Naive thymus-derived CD8-positive, alpha-beta T cell (primary cell): ENCODE measurements around the gene XDH. TPM values are rescaled to one million over a fixed set of nuclear protein-coding genes. Genes with fewer than 3 reads are reported as not detected.

ENCODE experiments used
- ATAC-seq, 2 donors: fragments of 150-1000 bp; cut with Tn5 transposase in 1 of 2; sonication (Bioruptor Pico), chemical (Tn5 transposase) in 1 of 2; 1 replicate in 1 of 2; 2 replicates in 1 of 2; pipeline ENCODE4 v1.10.0; 2021; ENCODE audit warnings: mild to moderate bottlenecking in 2 of 2, moderate library complexity in 2 of 2
- POLR2A ChIA-PET: fragments of 350-600 bp; sonication (Branson Sonifier 250); formaldehyde crosslinking; loops from one replicate; lab custom pipeline; 2021; ENCODE audit warnings: antibody characterized with exemption; lab: Charles Lee
- DNase-seq, 10 donors: peaks; one replicate each; pipeline versions ENCODE4 v3.0.0 to v3.0.0-alpha.2; 2020 to 2022
- H3K27ac Mint-ChIP-seq, 10 donors: one replicate each; pipeline ENCODE4 v1.8.0; 2020 to 2022; ENCODE audit warnings: mild to moderate bottlenecking in 10 of 10, mixed read lengths in 10 of 10, moderate library complexity in 4 of 10, inconsistent platforms in 1 of 10
- H3K27me3 Mint-ChIP-seq, 5 donors: one replicate each; pipeline ENCODE4 v1.8.0; 2021 to 2022; ENCODE audit warnings: mixed read lengths in 5 of 5
- H3K36me3 Mint-ChIP-seq, 3 donors: one replicate each; pipeline ENCODE4 v1.8.0; 2020 to 2022; ENCODE audit warnings: mixed read lengths in 3 of 3, mild to moderate bottlenecking in 2 of 3, inconsistent platforms in 1 of 3
- H3K4me1 Mint-ChIP-seq, 4 donors: one replicate each; pipeline ENCODE4 v1.8.0; 2021 to 2022; ENCODE audit warnings: mixed read lengths in 4 of 4
- H3K4me3 Mint-ChIP-seq, 10 donors: one replicate each; pipeline ENCODE4 v1.8.0; 2020 to 2022; ENCODE audit warnings: mild to moderate bottlenecking in 10 of 10, mixed read lengths in 10 of 10, moderate library complexity in 6 of 10, inconsistent platforms in 1 of 10
- H3K9me3 Mint-ChIP-seq, 9 donors: one replicate each; pipeline ENCODE4 v1.8.0; 2020 to 2022; ENCODE audit warnings: mixed read lengths in 9 of 9, mild to moderate bottlenecking in 3 of 9, inconsistent platforms in 1 of 9, moderate library complexity in 1 of 9
- polyA plus RNA-seq, 3 donors: library from polyadenylated mRNA; unstranded; fragments of 300-500 nt; fragmentation: Illumina TruSeq; gene quantifications; one replicate each; pipeline ENCODE4 v1.2.3, GENCODE V29; 2021
- total RNA-seq, 8 experiments: library from RNA in 2 of 8; stranded (reverse) in 2 of 8; gene quantifications; one replicate each; pipeline ENCODE4 v1.2.3 and lab custom pipeline; 2021 to 2026

Gene XDH
- total and polyA plus RNA-seq, 5 experiments from 2014 or later, result not detected

DNA sequence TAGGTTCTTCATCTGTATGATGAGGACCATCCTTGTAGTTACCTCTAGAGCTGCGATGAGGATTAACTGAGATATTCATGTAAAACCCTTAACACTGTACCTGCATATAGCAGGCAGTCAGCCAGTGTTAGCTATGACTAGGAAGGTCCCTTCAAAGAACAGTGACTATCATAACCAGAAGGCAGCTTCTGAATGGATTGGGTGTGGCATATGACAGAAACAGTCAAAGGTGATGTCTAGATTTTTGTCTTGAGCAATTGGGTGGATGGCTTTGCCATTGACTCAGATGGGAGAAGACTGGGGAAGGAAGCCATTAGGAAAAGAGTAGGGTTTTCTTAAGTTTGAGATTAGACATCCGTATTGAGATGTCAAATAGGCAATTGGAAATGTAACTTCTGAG, 15.7 kb downstream of the XDH start:
- POLR2A ChIA-PET, result no interaction called here
- H3K9me3 Mint-ChIP-seq, result peaks cover 0 to 5% (median 3%) of the 10 kb centered on the region in 9 donors
- no peak overlapping the region for H3K4me3 Mint-ChIP-seq
- H3K27ac Mint-ChIP-seq, result no peak overlapping the region
- no peak for ATAC-seq
- H3K36me3 Mint-ChIP-seq, result peaks cover 0 to 5% (median 0%) of the 10 kb centered on the region in 3 donors
- no peak for DNase-seq
- peaks cover 0 to 26% (median 8%) of the 10 kb centered on the region in 5 donors for H3K27me3 Mint-ChIP-seq
- no peaks in the 10 kb centered on the region for H3K4me1 Mint-ChIP-seq

DNA sequence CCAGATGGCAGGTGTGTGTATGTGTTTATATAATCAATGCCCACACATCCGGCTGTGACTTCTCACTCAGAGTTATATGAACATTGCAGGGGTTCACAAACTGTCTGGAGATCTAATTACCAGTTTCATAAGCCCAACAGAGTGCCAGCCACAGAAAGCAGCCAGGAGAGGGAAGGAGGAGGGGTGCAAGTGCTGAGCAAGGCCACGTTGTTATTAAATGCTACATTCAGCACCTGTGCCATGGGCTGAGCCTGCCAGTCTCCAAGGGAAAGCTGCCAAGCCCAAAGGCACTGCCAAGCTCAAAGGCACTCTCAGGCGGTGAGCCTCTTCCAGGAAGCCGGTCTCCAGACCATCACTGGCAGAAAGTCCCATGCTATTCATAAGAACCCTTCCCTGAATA, 17.4 kb downstream of the XDH start:
- no peak overlapping the region for H3K27ac Mint-ChIP-seq
- DNase-seq, result no peak
- POLR2A ChIA-PET, result no interaction called here
- no peak for ATAC-seq
- no peak overlapping the region for H3K4me3 Mint-ChIP-seq
- H3K9me3 Mint-ChIP-seq, result peaks cover 0 to 5% (median 3%) of the 10 kb centered on the region in 9 donors
- peaks cover 0 to 5% (median 0%) of the 10 kb centered on the region in 3 donors for H3K36me3 Mint-ChIP-seq
- no peaks in the 10 kb centered on the region for H3K4me1 Mint-ChIP-seq
- peaks cover 0 to 26% (median 8%) of the 10 kb centered on the region in 5 donors for H3K27me3 Mint-ChIP-seq

GRCh38 chr2:31390324-31390723, 24.2 kb downstream of the XDH start:
- peaks cover 4 to 20% (median 9%) of the 10 kb centered on the region in 5 donors for H3K27me3 Mint-ChIP-seq
- no peak overlapping the region for H3K27ac Mint-ChIP-seq
- H3K4me1 Mint-ChIP-seq, result peaks cover 0 to 3% (median 0%) of the 10 kb centered on the region in 4 donors
- H3K9me3 Mint-ChIP-seq, result no peaks in the 10 kb centered on the region
- no peak overlapping the region for H3K4me3 Mint-ChIP-seq
- DNase-seq (no peak), ATAC-seq (no peak)
- no peaks in the 10 kb centered on the region for H3K36me3 Mint-ChIP-seq
- POLR2A ChIA-PET, result no interaction called here

DNA sequence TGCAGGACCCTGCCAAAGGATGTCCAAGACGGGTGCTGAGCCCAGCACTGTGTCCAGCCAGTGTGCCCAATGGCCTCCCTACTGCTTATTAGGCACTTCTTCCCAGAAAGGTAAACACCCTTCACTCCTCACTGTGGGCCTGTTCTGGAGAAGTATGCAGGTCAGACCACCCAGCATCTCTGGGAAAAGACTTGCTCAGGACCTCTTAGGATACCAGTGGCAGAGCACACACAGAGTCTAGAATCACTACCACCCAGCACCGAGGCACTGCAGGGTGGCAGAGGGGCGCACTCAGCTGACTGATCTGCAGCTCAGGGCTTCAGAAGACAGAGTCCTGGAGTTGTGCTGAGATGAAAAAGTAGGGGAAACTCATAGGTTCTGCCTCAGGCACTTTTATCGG, 25.8 kb downstream of the XDH start:
- no peak for ATAC-seq
- Mint-ChIP-seq H3K4me3 (no peak overlapping the region), H3K27me3 (peaks cover 0 to 20% (median 2%) of the 10 kb centered on the region in 5 donors), H3K27ac (peak overlapping the region in 1 of 10 donors; percentile 74), H3K36me3 (no peaks in the 10 kb centered on the region), H3K9me3 (no peaks in the 10 kb centered on the region), H3K4me1 (peaks cover 0 to 3% (median 0%) of the 10 kb centered on the region in 4 donors)
- POLR2A ChIA-PET, result no interaction called here
- no peak for DNase-seq

DNA sequence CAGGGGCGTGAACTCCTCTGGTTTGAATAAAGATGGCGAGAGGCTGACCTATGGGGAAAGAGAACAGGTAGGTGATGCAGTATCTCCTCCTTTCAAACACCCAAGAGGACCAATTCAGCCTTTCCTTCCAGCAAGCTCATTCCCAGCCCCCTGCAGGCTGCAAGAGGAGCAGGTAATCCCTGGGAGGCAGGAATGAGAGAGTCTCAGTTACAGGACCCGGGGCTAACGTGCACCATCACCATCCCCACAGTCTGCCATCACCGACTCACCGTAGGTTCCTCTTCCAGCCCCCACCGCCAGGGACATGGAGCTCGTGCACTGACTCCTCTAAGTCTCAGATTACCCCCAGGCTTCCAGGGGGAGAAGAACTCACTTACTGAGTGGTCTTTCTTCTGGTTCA, 26.7 kb downstream of the XDH start:
- no peak for DNase-seq
- Mint-ChIP-seq H3K4me3 (no peak overlapping the region), H3K4me1 (peaks cover 0 to 3% (median 0%) of the 10 kb centered on the region in 4 donors), H3K9me3 (no peaks in the 10 kb centered on the region), H3K27ac (no peak overlapping the region), H3K27me3 (peaks cover 0 to 20% (median 0%) of the 10 kb centered on the region in 5 donors), H3K36me3 (no peaks in the 10 kb centered on the region)
- ATAC-seq, result no peak
- POLR2A ChIA-PET, result no interaction called here

GRCh38 chr2:31386648-31387047, 27.9 kb downstream of the XDH start:
- Mint-ChIP-seq H3K4me3 (no peak overlapping the region), H3K36me3 (no peaks in the 10 kb centered on the region), H3K4me1 (peaks cover 0 to 3% (median 0%) of the 10 kb centered on the region in 4 donors), H3K9me3 (no peaks in the 10 kb centered on the region), H3K27me3 (peaks cover 0 to 20% (median 0%) of the 10 kb centered on the region in 5 donors), H3K27ac (no peak overlapping the region)
- POLR2A ChIA-PET, result no interaction called here
- DNase-seq, result no peak
- ATAC-seq, result no peak

- peaks cover 0 to 3% (median 0%) of the 10 kb centered on the region in 4 donors for H3K4me1 Mint-ChIP-seq
- H3K9me3 Mint-ChIP-seq, result no peaks in the 10 kb centered on the region
- no peak overlapping the region for H3K27ac Mint-ChIP-seq
Measured at GRCh38 chr2:31386172-31386571, 28.4 kb downstream of the XDH start.

GRCh38 chr2:31384771-31385276, 29.7 kb downstream of the XDH start:
- H3K4me3 Mint-ChIP-seq, result no peak overlapping the region
- no peak for DNase-seq
- ATAC-seq, result no peak
- no peaks in the 10 kb centered on the region for H3K9me3 Mint-ChIP-seq
- no peak overlapping the region for H3K27ac Mint-ChIP-seq
- peaks cover 0 to 3% (median 0%) of the 10 kb centered on the region in 4 donors for H3K4me1 Mint-ChIP-seq
- peaks cover 0 to 20% (median 0%) of the 10 kb centered on the region in 5 donors for H3K27me3 Mint-ChIP-seq
- POLR2A ChIA-PET, result no interaction called here
- no peaks in the 10 kb centered on the region for H3K36me3 Mint-ChIP-seq

More at GRCh38 chr2:31386172-31386571, 28.4 kb downstream of the XDH start:
- POLR2A ChIA-PET, result no interaction called here
- no peak overlapping the region for H3K4me3 Mint-ChIP-seq
- H3K36me3 Mint-ChIP-seq, result no peaks in the 10 kb centered on the region
- DNase-seq, result no peak
- H3K27me3 Mint-ChIP-seq, result peaks cover 0 to 20% (median 0%) of the 10 kb centered on the region in 5 donors
- ATAC-seq, result no peak

GRCh38 chr2:31384351-31384750, 30.2 kb downstream of the XDH start:
- no peaks in the 10 kb centered on the region for H3K36me3 Mint-ChIP-seq
- peaks cover 0 to 20% (median 0%) of the 10 kb centered on the region in 5 donors for H3K27me3 Mint-ChIP-seq
- no peak overlapping the region for H3K27ac Mint-ChIP-seq
- ATAC-seq, result no peak
- H3K9me3 Mint-ChIP-seq, result no peaks in the 10 kb centered on the region
- DNase-seq, result no peak
- POLR2A ChIA-PET, result no interaction called here
- no peak overlapping the region for H3K4me3 Mint-ChIP-seq
- peaks cover 0 to 3% (median 0%) of the 10 kb centered on the region in 4 donors for H3K4me1 Mint-ChIP-seq

DNA sequence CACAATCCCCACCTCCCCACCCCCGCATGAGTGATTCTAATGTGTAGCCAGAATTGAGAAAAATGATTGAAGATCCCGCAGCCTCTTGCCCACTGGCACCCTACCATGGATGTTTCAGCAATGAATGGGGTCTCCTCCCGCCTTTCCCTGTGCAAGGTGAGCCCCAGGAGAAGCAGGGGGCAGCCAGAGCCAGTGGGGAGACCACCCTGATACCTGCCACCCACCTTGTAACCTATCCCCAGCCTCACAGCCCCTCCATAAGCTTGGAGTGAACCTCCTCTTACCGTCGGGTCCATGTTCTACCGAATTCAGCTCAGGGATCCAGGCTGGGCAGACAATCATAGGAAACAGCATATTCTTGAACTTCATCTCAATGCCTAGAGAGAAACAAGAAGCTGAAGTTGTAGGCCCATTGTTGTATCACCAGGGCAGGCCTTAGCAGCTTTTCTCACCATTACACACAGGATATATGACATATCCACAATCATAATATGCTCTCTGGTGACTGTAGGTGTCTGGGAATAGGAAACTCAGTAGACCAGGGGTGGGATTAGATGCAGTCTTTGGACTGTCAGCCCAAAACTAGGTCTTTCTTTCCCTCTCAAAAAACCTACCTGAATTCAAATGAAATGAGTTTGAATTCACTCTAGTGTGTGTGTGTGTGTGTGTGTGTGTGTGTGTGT, 30.9 kb downstream of the XDH start:
- Mint-ChIP-seq H3K4me1 (peaks cover 0 to 3% (median 0%) of the 10 kb centered on the region in 4 donors), H3K27ac (no peak overlapping the region), H3K9me3 (no peaks in the 10 kb centered on the region), H3K4me3 (peak overlapping the region in 1 of 10 donors; percentile 29), H3K36me3 (no peaks in the 10 kb centered on the region), H3K27me3 (peaks cover 0 to 17% (median 0%) of the 10 kb centered on the region in 5 donors)
- ATAC-seq, result no peak
- no peak for DNase-seq
- POLR2A ChIA-PET, result no interaction called here

DNA sequence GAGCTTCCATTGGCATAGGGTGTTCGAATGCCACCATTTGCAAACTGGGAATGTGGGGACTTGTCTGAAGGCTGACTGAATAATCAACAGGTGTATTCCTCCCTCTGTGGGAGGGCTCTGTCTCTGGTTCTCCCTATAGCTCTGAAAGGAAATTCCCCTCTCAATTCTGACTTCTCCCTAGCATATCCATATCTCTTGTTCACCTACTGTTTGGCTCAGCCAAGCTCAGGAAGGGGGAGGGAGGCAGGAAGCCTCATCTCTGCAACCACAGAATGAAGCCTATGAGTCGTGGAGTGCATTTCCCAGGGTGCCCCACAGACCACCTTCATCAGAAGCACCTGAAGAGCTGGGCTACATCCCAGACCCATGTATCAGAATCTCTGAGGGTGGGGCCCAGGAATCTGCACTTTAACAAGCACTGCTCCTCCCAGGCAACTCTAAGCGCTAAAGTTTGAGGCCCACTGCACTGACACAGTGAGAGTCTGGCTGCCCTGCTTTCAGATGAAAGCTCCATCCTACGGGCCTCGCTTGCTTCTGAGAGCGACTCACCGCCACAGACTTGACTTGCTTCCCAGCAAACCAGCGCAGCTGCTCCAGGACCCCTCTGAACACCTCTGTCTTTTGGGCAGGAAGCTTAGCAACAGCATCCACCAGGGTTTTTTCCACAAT, 32.0 kb downstream of the XDH start:
- Mint-ChIP-seq H3K27me3 (peaks cover 0 to 6% (median 0%) of the 10 kb centered on the region in 5 donors), H3K9me3 (no peaks in the 10 kb centered on the region), H3K27ac (no peak overlapping the region), H3K4me3 (no peak overlapping the region), H3K4me1 (peaks cover 0 to 4% (median 0%) of the 10 kb centered on the region in 4 donors), H3K36me3 (no peaks in the 10 kb centered on the region)
- DNase-seq, result no peak
- ATAC-seq, result no peak
- POLR2A ChIA-PET, result no interaction called here

GRCh38 chr2:31381601-31382000, 32.9 kb downstream of the XDH start:
- no peak for ATAC-seq
- Mint-ChIP-seq H3K27me3 (no peaks in the 10 kb centered on the region), H3K4me1 (peaks cover 0 to 1% (median 0%) of the 10 kb centered on the region in 4 donors), H3K36me3 (no peaks in the 10 kb centered on the region), H3K4me3 (no peak overlapping the region), H3K9me3 (no peaks in the 10 kb centered on the region), H3K27ac (no peak overlapping the region)
- POLR2A ChIA-PET, result no interaction called here
- no peak for DNase-seq

GRCh38 chr2:31380243-31380642, 34.3 kb downstream of the XDH start:
- no peak overlapping the region for H3K4me3 Mint-ChIP-seq

More at GRCh38 chr2:31380243-31380642, 34.3 kb downstream of the XDH start:
- ATAC-seq (no peak), DNase-seq (no peak)
- Mint-ChIP-seq H3K27me3 (no peaks in the 10 kb centered on the region), H3K27ac (no peak overlapping the region), H3K36me3 (no peaks in the 10 kb centered on the region), H3K4me1 (peaks cover 0 to 1% (median 0%) of the 10 kb centered on the region in 4 donors), H3K9me3 (no peaks in the 10 kb centered on the region)
- POLR2A ChIA-PET, result no interaction called here
